ENCODE measurements around the gene PCDHGC3.

- TF ChIP-seq TAF1 (IDR thresholded peaks at IDR 0.05; ENCODE audit: borderline replicate concordance, low read depth, low read length) (no peak), CTCF (IDR thresholded peaks at IDR 0.05) (no peak), GABPA (IDR thresholded peaks at IDR 0.05; ENCODE audit: low read depth) (no peak), RAD21 (IDR thresholded peaks at IDR 0.05; ENCODE audit: low read length) (no peak), EZH2phosphoT487 (IDR thresholded peaks at IDR 0.05; ENCODE audit: borderline replicate concordance, low read depth) (no peak), RFX5 (IDR thresholded peaks at IDR 0.05; ENCODE audit: low read length) (no peak), POLR2AphosphoS5 (IDR thresholded peaks at IDR 0.05; ENCODE audit: low read depth, low read length) (no peak), MAX (IDR thresholded peaks at IDR 0.05; ENCODE audit: low read depth) (no peak), ZBTB33 (IDR thresholded peaks at IDR 0.05; ENCODE audit: borderline replicate concordance, low read depth) (no peak), SMC3 (IDR thresholded peaks at IDR 0.05; ENCODE audit: low read depth, low read length) (no peak), TCF12 (IDR thresholded peaks at IDR 0.05) (no peak), USF2 (IDR thresholded peaks at IDR 0.05; ENCODE audit: borderline replicate concordance, low read depth, low read length) (no peak), CHD2 (IDR thresholded peaks at IDR 0.05; ENCODE audit: low read length, partially characterized antibody) (no peak)
Measured at GRCh38 chr5:141515946-141516671, 40.3 kb downstream of the PCDHGC3 start.
